Breast epithelium (tissue), 4 donors: ENCODE measurements around the gene RBM18. TPM values are rescaled to one million over a fixed set of nuclear protein-coding genes. Genes with fewer than 3 reads are reported as not detected.

Source experiments
- DNase-seq, 2 donors: peaks; one replicate each; pipeline ENCODE4 v3.0.0-alpha.2; 2019; ENCODE audit warnings: low spot score in 2 of 2
- H3K27ac ChIP-seq, 2 donors: fragments of 200-600 bp; sonication (generic) in 1 of 2; one replicate each; pipeline ENCODE4 v1.5.1; 2016 to 2019; ENCODE audit warnings: mild to moderate bottlenecking in 1 of 2
- H3K27me3 ChIP-seq, 2 donors: fragments of 200-600 bp; sonication (generic) in 1 of 2; one replicate each; pipeline versions ENCODE4 v1.5.1 to v1.6.0; 2017 to 2019; ENCODE audit warnings: control low read depth in 1 of 2, mild to moderate bottlenecking in 1 of 2
- H3K36me3 ChIP-seq: fragments of 200-600 bp; one replicate; pipeline ENCODE4 v1.5.1; 2019
- H3K4me1 ChIP-seq, 2 donors: fragments of 200-600 bp; sonication (generic); one replicate each; pipeline ENCODE4 v1.5.1; 2016 to 2019; ENCODE audit warnings: control low read depth in 1 of 2
- H3K4me3 ChIP-seq, 3 donors: fragments of 200-600 bp; sonication (generic); 1 replicate in 2 of 3; 2 replicates in 1 of 3; pipeline ENCODE4 v1.5.1; 2016 to 2019; ENCODE audit warnings: mild to moderate bottlenecking in 3 of 3, moderate library complexity in 2 of 3
- H3K9me3 ChIP-seq, 2 donors: fragments of 200-600 bp; sonication (generic) in 1 of 2; one replicate each; pipeline ENCODE4 v1.5.1; 2016 to 2019; ENCODE audit warnings: control low read depth in 1 of 2
- CTCF ChIP-seq, 3 donors: fragments of 450-650 bp; IDR thresholded peaks; one replicate each; pipeline ENCODE4 v1.5.1; 2016 to 2017; ENCODE audit warnings: antibody characterized with exemption in 3 of 3, mild to moderate bottlenecking in 3 of 3, moderate library complexity in 3 of 3
- POLR2A ChIP-seq: fragments of 450-650 bp; IDR thresholded peaks from one replicate; pipeline ENCODE4 v1.6.1; 2016; ENCODE audit warnings: antibody characterized with exemption, mild to moderate bottlenecking, moderate library complexity
- POLR2AphosphoS5 ChIP-seq, 3 donors: sonication (generic); formaldehyde crosslinking; IDR thresholded peaks; one replicate each; pipeline ENCODE4 v1.6.1; 2017; ENCODE audit warnings: antibody characterized with exemption in 3 of 3
- intact Hi-C: fragments of 100-400 bp; cut with DNase I; formaldehyde crosslinking; loops from one replicate; pipeline ENCODE4 v1.15.1; 2023; ENCODE audit warnings: low total_unique reads
- total RNA-seq, 3 donors: library from RNA; depleted of rRNA; stranded (reverse); fragments of >200 nt; gene quantifications; one replicate each; pipeline ENCODE4 v1.1.0, GENCODE V29; 2016

The RBM18 gene
- total RNA-seq, 3 donors from 2014 or later: 10.4 to 20.9 (median 13.4) TPM

- Histone ChIP-seq H3K4me1 (peaks cover 3 to 5% of the 10 kb centered on the region in 2 donors), H3K27me3 (peaks cover 13 to 75% of the 10 kb centered on the region in 2 donors), H3K9me3 (no peaks in the 10 kb centered on the region), H3K36me3 (no peaks in the 10 kb centered on the region), H3K4me3 (peak overlapping the region; percentile 43 to 71 (median 46)), H3K27ac (no peak overlapping the region)
- intact Hi-C loops: no loop called here
- TF ChIP-seq CTCF (IDR thresholded peaks at IDR 0.05) (no peak), POLR2A (no peak), POLR2AphosphoS5 (IDR thresholded peaks at IDR 0.05) (no peak)
- no peak for DNase-seq
Measured at GRCh38 chr9:122228191-122228567, 36.5 kb downstream of the RBM18 start.

- TF ChIP-seq CTCF (IDR thresholded peaks at IDR 0.05) (no peak), POLR2A (no peak), POLR2AphosphoS5 (IDR thresholded peaks at IDR 0.05) (no peak)
- Histone ChIP-seq H3K27me3 (peaks cover 13 to 75% of the 10 kb centered on the region in 2 donors), H3K4me1 (peaks cover 3 to 5% of the 10 kb centered on the region in 2 donors), H3K9me3 (no peaks in the 10 kb centered on the region), H3K36me3 (no peaks in the 10 kb centered on the region), H3K4me3 (peak overlapping the region; percentile 43 to 71 (median 46)), H3K27ac (no peak overlapping the region)
- intact Hi-C loops: no loop called here
- DNase-seq: no peak
Measured at GRCh38 chr9:122227575-122227900, 37.1 kb downstream of the RBM18 start.

- H3K27ac ChIP-seq: no peak overlapping the region
Measured at GRCh38 chr9:122226758-122227574, 37.7 kb downstream of the RBM18 start.

GRCh38 chr9:122226142-122226757 is 38.4 kb downstream of the RBM18 start:
- peaks cover 3 to 5% of the 10 kb centered on the region in 2 donors for H3K4me1 ChIP-seq
- DNase-seq: no peak
- H3K27me3 ChIP-seq: peaks cover 13 to 82% of the 10 kb centered on the region in 2 donors
- peak overlapping the region; percentile 15 to 71 (median 21) for H3K4me3 ChIP-seq
- no peak overlapping the region for H3K27ac ChIP-seq
- intact Hi-C loops: no loop called here
- no peaks in the 10 kb centered on the region for H3K9me3 ChIP-seq
- TF ChIP-seq CTCF (IDR thresholded peaks at IDR 0.05): no peak
- TF ChIP-seq POLR2A: no peak
- TF ChIP-seq POLR2AphosphoS5 (IDR thresholded peaks at IDR 0.05): no peak
- no peaks in the 10 kb centered on the region for H3K36me3 ChIP-seq

More at GRCh38 chr9:122226758-122227574, 37.7 kb downstream of the RBM18 start:
- peaks cover 13 to 81% of the 10 kb centered on the region in 2 donors for H3K27me3 ChIP-seq
- DNase-seq: no peak
- intact Hi-C loops: no loop called here
- H3K9me3 ChIP-seq: no peaks in the 10 kb centered on the region
- H3K36me3 ChIP-seq: no peaks in the 10 kb centered on the region
- peaks cover 3 to 5% of the 10 kb centered on the region in 2 donors for H3K4me1 ChIP-seq
- H3K4me3 ChIP-seq: peak overlapping the region; percentile 43 to 71 (median 46)
- TF ChIP-seq POLR2A: no peak
- no peak for TF ChIP-seq POLR2AphosphoS5 (IDR thresholded peaks at IDR 0.05)
- no peak for TF ChIP-seq CTCF (IDR thresholded peaks at IDR 0.05)
